Measurements from ENCODE around the gene TXNL1.

DNA sequence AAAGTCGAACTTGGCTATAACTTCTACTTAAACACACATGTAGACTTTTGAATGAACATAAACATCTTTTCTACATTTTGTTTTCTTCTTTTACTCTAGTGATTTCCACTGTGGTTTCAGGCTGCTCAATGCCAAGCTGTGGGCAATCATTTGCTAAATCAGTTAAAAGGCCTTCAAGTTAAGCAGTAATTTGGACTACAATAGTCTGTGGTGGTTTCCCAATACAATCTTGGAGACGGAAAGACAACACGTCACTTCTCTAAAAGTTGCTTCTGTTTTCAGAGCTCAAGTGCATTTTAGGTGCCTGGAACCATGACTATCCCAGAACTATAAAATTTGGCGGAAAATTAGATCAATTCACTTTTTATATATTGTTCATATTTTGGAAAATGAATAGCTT is 69.4 kb downstream of the TXNL1 start:
- no peak for TF ChIP-seq POLR2A (IDR thresholded peaks at IDR 0.05)
- TF ChIP-seq CTCF (IDR thresholded peaks at IDR 0.05): no peak
